ENCODE results near the gene PTPRD.

Gene PTPRD

GRCh38 chr9:8265281-8265680 is 2347.5 kb downstream of the PTPRD start:
- DNase-seq, result no peak
